Prostate gland (tissue), 2 donors: ENCODE results near the gene OTOG.

ENCODE experiments used
- CTCF ChIP-seq, 4 experiments: fragments of 200-600 bp in 2 of 4; fragments of 450-650 bp in 2 of 4; sonication (generic) in 2 of 4; IDR thresholded peaks; 1 replicate in 3 of 4; 2 replicates in 1 of 4; pipeline ENCODE4 v1.5.1; 2016 to 2019; ENCODE audit warnings: antibody characterized with exemption in 4 of 4, mild to moderate bottlenecking in 2 of 4, moderate library complexity in 2 of 4
- POLR2A ChIP-seq: fragments of 450-650 bp; IDR thresholded peaks from one replicate; pipeline ENCODE4 v1.6.1; 2016; ENCODE audit warnings: antibody characterized with exemption, mild to moderate bottlenecking
- POLR2AphosphoS5 ChIP-seq: sonication (generic); formaldehyde crosslinking; IDR thresholded peaks from one replicate; pipeline ENCODE4 v1.6.1; 2017; ENCODE audit warnings: antibody characterized with exemption

GRCh38 chr11:17651061-17651460 lies 104.0 kb downstream of the OTOG start:
- no peak for TF ChIP-seq CTCF (IDR thresholded peaks at IDR 0.05)
- TF ChIP-seq POLR2A = no peak
- no peak for TF ChIP-seq POLR2AphosphoS5
